SJSA1 (cell line): ENCODE data around the gene ADAM15. TPM values are rescaled to one million over a fixed set of nuclear protein-coding genes. Genes with fewer than 3 reads are reported as not detected.

Experiments
- DNase-seq, 2 experiments: peaks; one replicate each; pipeline ENCODE4 v3.0.0-alpha.2; 2015 to 2020; ENCODE audit warnings: low spot score in 2 of 2, low read depth in 1 of 2
- H3K27ac ChIP-seq: fragments of 250-450 bp; sonication (Bioruptor Pico); 2 replicates; pipeline ENCODE4 v1.5.1; 2020; ENCODE audit warnings: mild to moderate bottlenecking, moderate library complexity
- H3K27me3 ChIP-seq: fragments of 250-450 bp; sonication (Bioruptor Pico); replicated peaks from 2 replicates; pipeline ENCODE4 v1.5.1; 2020; ENCODE audit warnings: mild to moderate bottlenecking, moderate library complexity
- H3K36me3 ChIP-seq: fragments of 250-450 bp; sonication (Bioruptor Pico); 2 replicates; pipeline ENCODE4 v1.5.1; 2020; ENCODE audit warnings: mild to moderate bottlenecking
- H3K4me1 ChIP-seq: fragments of 250-450 bp; sonication (Bioruptor Pico); replicated peaks from 2 replicates; pipeline ENCODE4 v1.6.1; 2021; ENCODE audit warnings: mild to moderate bottlenecking
- H3K4me3 ChIP-seq: fragments of 250-450 bp; sonication (Bioruptor Pico); 2 replicates; pipeline ENCODE4 v1.5.1; 2020; ENCODE audit warnings: mild to moderate bottlenecking
- H3K9me3 ChIP-seq: fragments of 250-450 bp; sonication (Bioruptor Pico); replicated peaks from 2 replicates; pipeline ENCODE4 v1.5.1; 2020; ENCODE audit warnings: mild to moderate bottlenecking
- total RNA-seq: library from RNA; depleted of rRNA; stranded (reverse); fragments of >200 nt; shearing (Covaris generic); gene quantifications from 2 replicates; pipeline ENCODE4 v1.2.3, GENCODE V29; 2014

ADAM15 gene
- total RNA-seq, 1 experiment from 2014 or later = 32.0 TPM

GRCh38 chr1:155061381-155062150, 10.4 kb downstream of the ADAM15 start:
- no peaks in the 10 kb centered on the region for H3K27me3 ChIP-seq
- peak; percentile 81 to 94 for DNase-seq
- peaks cover 21% of the 10 kb centered on the region for H3K4me1 ChIP-seq
- H3K9me3 ChIP-seq = 0 out of 2 replicates have a peak, but pooled peaks cover 2% of the 10 kb centered on the region
- H3K36me3 ChIP-seq = no peaks in the 10 kb centered on the region
- H3K27ac ChIP-seq = no peak overlapping the region
- H3K4me3 ChIP-seq = no peak overlapping the region

- 0 out of 2 replicates have a peak, but pooled peaks cover 2% of the 10 kb centered on the region for H3K9me3 ChIP-seq
- H3K4me3 ChIP-seq = no peak overlapping the region
- H3K36me3 ChIP-seq = no peaks in the 10 kb centered on the region
- no peak for DNase-seq
- peaks cover 21% of the 10 kb centered on the region for H3K4me1 ChIP-seq
- no peaks in the 10 kb centered on the region for H3K27me3 ChIP-seq
- H3K27ac ChIP-seq = no peak overlapping the region
These were observed 11.1 kb downstream of the ADAM15 start for GRCh38 chr1:155062151-155062686.

- no peaks in the 10 kb centered on the region for H3K36me3 ChIP-seq
- 0 out of 2 replicates have a peak, but pooled peaks cover 2% of the 10 kb centered on the region for H3K9me3 ChIP-seq
- H3K27me3 ChIP-seq = no peaks in the 10 kb centered on the region
- peak overlapping the region; percentile 87 for H3K4me3 ChIP-seq
- peaks cover 21% of the 10 kb centered on the region for H3K4me1 ChIP-seq
- DNase-seq = no peak
- H3K27ac ChIP-seq = no peak overlapping the region
These were observed 11.7 kb downstream of the ADAM15 start for GRCh38 chr1:155062702-155063411.

GRCh38 chr1:155063550-155064110, 12.5 kb downstream of the ADAM15 start, which contains the start of gene EFNA4:
TSS of gene EFNA4 (plus strand) at chr1:155063740. CDS start at chr1:155063824, 84 bp downstream.
- H3K9me3 ChIP-seq = 0 out of 2 replicates have a peak, but pooled peaks cover 2% of the 10 kb centered on the region
- DNase-seq = peak; percentile 80
- H3K27me3 ChIP-seq = no peaks in the 10 kb centered on the region
- H3K36me3 ChIP-seq = no peaks in the 10 kb centered on the region
- H3K27ac ChIP-seq = no peak within 1 kb of the TSS
- peaks cover 21% of the 10 kb centered on the region for H3K4me1 ChIP-seq
- H3K4me3 ChIP-seq = peak within 1 kb of the TSS; percentile 87

GRCh38 chr1:155064111-155064831, 13.2 kb downstream of the ADAM15 start:
- DNase-seq = no peak
- no peak overlapping the region for H3K27ac ChIP-seq
- H3K9me3 ChIP-seq = 0 out of 2 replicates have a peak, but pooled peaks cover 2% of the 10 kb centered on the region
- H3K4me3 ChIP-seq = peak overlapping the region; percentile 87
- H3K27me3 ChIP-seq = no peaks in the 10 kb centered on the region
- peaks cover 21% of the 10 kb centered on the region for H3K4me1 ChIP-seq
- H3K36me3 ChIP-seq = no peaks in the 10 kb centered on the region

GRCh38 chr1:155064832-155065429, 13.8 kb downstream of the ADAM15 start:
- H3K27me3 ChIP-seq = no peaks in the 10 kb centered on the region
- H3K4me3 ChIP-seq = no peak overlapping the region
- no peak for DNase-seq
- H3K36me3 ChIP-seq = no peaks in the 10 kb centered on the region
- H3K9me3 ChIP-seq = 0 out of 2 replicates have a peak, but pooled peaks cover 2% of the 10 kb centered on the region
- H3K4me1 ChIP-seq = peaks cover 21% of the 10 kb centered on the region
- no peak overlapping the region for H3K27ac ChIP-seq

GRCh38 chr1:155066777-155067176, 15.7 kb downstream of the ADAM15 start:
- H3K27ac ChIP-seq = no peak overlapping the region
- peaks cover 28% of the 10 kb centered on the region for H3K4me1 ChIP-seq
- H3K4me3 ChIP-seq = no peak overlapping the region
- 0 out of 2 replicates have a peak, but pooled peaks cover 2% of the 10 kb centered on the region for H3K9me3 ChIP-seq
- H3K27me3 ChIP-seq = no peaks in the 10 kb centered on the region; the same call in 1 of the 2 replicates
- no peak for DNase-seq
- no peaks in the 10 kb centered on the region for H3K36me3 ChIP-seq

- Histone ChIP-seq H3K36me3 (no peaks in the 10 kb centered on the region), H3K4me3 (no peak overlapping the region), H3K4me1 (peaks cover 18% of the 10 kb centered on the region), H3K9me3 (0 out of 2 replicates have a peak, but pooled peaks cover 2% of the 10 kb centered on the region), H3K27me3 (peaks cover 9% of the 10 kb centered on the region), H3K27ac (no peak overlapping the region)
- DNase-seq = no peak
These were observed 17.5 kb downstream of the ADAM15 start for GRCh38 chr1:155068599-155068998.

GRCh38 chr1:155069551-155070157, 18.5 kb downstream of the ADAM15 start:
- Histone ChIP-seq H3K27me3 (peaks cover 13% of the 10 kb centered on the region), H3K27ac (no peak overlapping the region), H3K4me1 (peaks cover 10% of the 10 kb centered on the region), H3K9me3 (no peaks in the 10 kb centered on the region), H3K36me3 (no peaks in the 10 kb centered on the region), H3K4me3 (no peak overlapping the region)
- DNase-seq = no peak

- Histone ChIP-seq H3K27me3 (peaks cover 18% of the 10 kb centered on the region), H3K4me3 (no peak overlapping the region), H3K4me1 (peaks cover 10% of the 10 kb centered on the region), H3K27ac (no peak overlapping the region), H3K36me3 (no peaks in the 10 kb centered on the region), H3K9me3 (no peaks in the 10 kb centered on the region)
- no peak for DNase-seq
These were observed 19.1 kb downstream of the ADAM15 start for GRCh38 chr1:155070158-155070621.

- Histone ChIP-seq H3K9me3 (no peaks in the 10 kb centered on the region), H3K4me3 (peak overlapping the region; percentile 19; the same call in 1 of the 2 replicates), H3K36me3 (no peaks in the 10 kb centered on the region), H3K27ac (no peak overlapping the region), H3K27me3 (peaks cover 19% of the 10 kb centered on the region), H3K4me1 (peaks cover 10% of the 10 kb centered on the region)
- DNase-seq = peak in 1 of 2 experiments; percentile 62
These were observed 19.8 kb downstream of the ADAM15 start for GRCh38 chr1:155070721-155071569.

- no peak for DNase-seq
- Histone ChIP-seq H3K4me1 (peaks cover 10% of the 10 kb centered on the region), H3K27ac (no peak overlapping the region), H3K9me3 (no peaks in the 10 kb centered on the region), H3K27me3 (peaks cover 19% of the 10 kb centered on the region), H3K36me3 (no peaks in the 10 kb centered on the region), H3K4me3 (no peak overlapping the region)
These were observed 20.6 kb downstream of the ADAM15 start for GRCh38 chr1:155071701-155072100.
